HEK293 (cell line): ENCODE measurements around the gene CORO1C.
A peak's percentile ranks its signal among the peaks of the same experiment; 100 is the strongest.
"Not testable (repeated sequence)": the region's sequence is repeated elsewhere in the genome, so short reads cannot be mapped to it uniquely, and the experiment has no call there.

ENCODE experiments used
- CTCF ChIA-PET: fragments of 350-600 bp; formaldehyde crosslinking; extraction: SDS; loops from one replicate; lab custom pipeline; 2021; ENCODE audit warnings: antibody characterized with exemption; lab: Yijun Ruan, JAX
- POLR2A ChIA-PET: fragments of 300-600 bp; formaldehyde crosslinking; extraction: SDS; loops from one replicate; lab custom pipeline; 2020; ENCODE audit warnings: antibody characterized with exemption, inconsistent platforms; lab: Yijun Ruan, JAX
- H3K27ac ChIP-seq: fragments of 200-500 bp; sonication (Bioruptor generic); 2 replicates; pipeline ENCODE4 v1.5.1; 2014; ENCODE audit warnings: low read depth, low read length, control low read depth, inconsistent platforms; ENCODE audit errors: extremely low read depth
- H3K36me3 ChIP-seq, 2 experiments: fragments of 200-500 bp in 1 of 2; sonication (Bioruptor generic) in 1 of 2; 1 replicate in 1 of 2; 2 replicates in 1 of 2; pipeline ENCODE4 v1.5.1; 2014 to 2017; ENCODE audit warnings: inconsistent platforms in 2 of 2, low read length in 2 of 2; ENCODE audit not compliant: control insufficient read depth in 2 of 2, insufficient read depth in 1 of 2
- H3K4me1 ChIP-seq: fragments of 200-500 bp; sonication (Bioruptor generic); 2 replicates; pipeline ENCODE4 v1.5.1; 2014; ENCODE audit warnings: mild to moderate bottlenecking, low read length, inconsistent platforms; ENCODE audit not compliant: control insufficient read depth, insufficient read depth
- H3K4me3 ChIP-seq: 2 replicates; pipeline ENCODE4 v1.5.1; 2011; ENCODE audit warnings: low read depth, mild to moderate bottlenecking, control low read depth, low read length, moderate library complexity
- H3K9me3 ChIP-seq: fragments of 200-500 bp; sonication (Bioruptor generic); 2 replicates; pipeline ENCODE4 v1.5.1; 2014; ENCODE audit warnings: low read depth, low read length, inconsistent platforms; ENCODE audit not compliant: control insufficient read depth, insufficient read depth
- GFI1B ChIP-seq: fragments of 450-650 bp; formaldehyde crosslinking; IDR thresholded peaks from 2 replicates; pipeline ENCODE4 v1.5.1; 2016; ENCODE audit warnings: missing biosample characterization, missing genetic modification characterization
- GLIS1 ChIP-seq: fragments of 450-650 bp; formaldehyde crosslinking; IDR thresholded peaks from 2 replicates; pipeline ENCODE4 v1.5.1; 2016; ENCODE audit warnings: missing biosample characterization, missing genetic modification characterization
- GLIS2 ChIP-seq: fragments of 450-650 bp; formaldehyde crosslinking; IDR thresholded peaks from 2 replicates; pipeline ENCODE4 v1.5.1; 2016; ENCODE audit warnings: missing biosample characterization, missing genetic modification characterization
- IKZF3 ChIP-seq: fragments of 450-650 bp; IDR thresholded peaks from 2 replicates; pipeline ENCODE4 v1.5.0; 2018; ENCODE audit warnings: missing biosample characterization, mild to moderate bottlenecking, missing genetic modification characterization, moderate library complexity
- KLF1 ChIP-seq: fragments of 450-650 bp; formaldehyde crosslinking; IDR thresholded peaks from 2 replicates; pipeline ENCODE4 v1.5.1; 2016; ENCODE audit warnings: missing biosample characterization, missing genetic modification characterization
- KLF17 ChIP-seq: fragments of 450-650 bp; formaldehyde crosslinking; IDR thresholded peaks from 2 replicates; pipeline ENCODE4 v1.5.1; 2016; ENCODE audit warnings: missing biosample characterization, missing genetic modification characterization
- OSR2 ChIP-seq: fragments of 450-650 bp; formaldehyde crosslinking; IDR thresholded peaks from 2 replicates; pipeline ENCODE4 v1.5.1; 2016; ENCODE audit warnings: missing biosample characterization, missing genetic modification characterization
- ZBTB8A ChIP-seq: fragments of 450-650 bp; formaldehyde crosslinking; IDR thresholded peaks from 2 replicates; pipeline ENCODE4 v1.5.1; 2016; ENCODE audit warnings: missing biosample characterization, missing genetic modification characterization
- ZNF121 ChIP-seq: fragments of 450-650 bp; formaldehyde crosslinking; IDR thresholded peaks from 2 replicates; pipeline ENCODE4 v1.5.1; 2016; ENCODE audit warnings: missing biosample characterization, missing genetic modification characterization
- ZNF18 ChIP-seq: fragments of 450-650 bp; formaldehyde crosslinking; IDR thresholded peaks from 2 replicates; pipeline ENCODE4 v1.5.1; 2016; ENCODE audit warnings: missing biosample characterization, missing genetic modification characterization
- ZNF239 ChIP-seq: fragments of 450-650 bp; formaldehyde crosslinking; IDR thresholded peaks from 2 replicates; pipeline ENCODE4 v1.5.1; 2016; ENCODE audit warnings: missing biosample characterization, missing genetic modification characterization
- ZNF266 ChIP-seq: fragments of 450-650 bp; formaldehyde crosslinking; IDR thresholded peaks from 2 replicates; pipeline ENCODE4 v1.5.1; 2016; ENCODE audit warnings: missing biosample characterization, missing genetic modification characterization, low read depth
- ZNF341 ChIP-seq: fragments of 450-650 bp; formaldehyde crosslinking; IDR thresholded peaks from 2 replicates; pipeline ENCODE4; 2016; ENCODE audit warnings: low read depth, missing biosample characterization, missing genetic modification characterization
- ZNF354C ChIP-seq: fragments of 450-650 bp; formaldehyde crosslinking; IDR thresholded peaks from 2 replicates; pipeline ENCODE4 v1.5.1; 2016; ENCODE audit warnings: missing biosample characterization, missing genetic modification characterization, low read depth, borderline replicate concordance
- ZNF366 ChIP-seq: fragments of 450-650 bp; formaldehyde crosslinking; conservative IDR thresholded peaks from 2 replicates; pipeline ENCODE4 v1.5.1; 2016; ENCODE audit warnings: missing biosample characterization, missing genetic modification characterization
- ZNF391 ChIP-seq: fragments of 450-650 bp; formaldehyde crosslinking; IDR thresholded peaks from 2 replicates; pipeline ENCODE4 v1.5.1; 2016; ENCODE audit warnings: low read depth, missing biosample characterization, missing genetic modification characterization, borderline replicate concordance
- ZNF423 ChIP-seq: fragments of 450-650 bp; formaldehyde crosslinking; IDR thresholded peaks from 2 replicates; pipeline ENCODE4 v1.5.1; 2016; ENCODE audit warnings: missing biosample characterization, missing genetic modification characterization
- ZNF473 ChIP-seq: fragments of 450-650 bp; formaldehyde crosslinking; IDR thresholded peaks from 2 replicates; pipeline ENCODE4 v1.5.1; 2017; ENCODE audit warnings: missing biosample characterization, missing genetic modification characterization
- ZNF521 ChIP-seq: fragments of 450-650 bp; formaldehyde crosslinking; IDR thresholded peaks from 2 replicates; pipeline ENCODE4 v1.5.1; 2017; ENCODE audit warnings: missing biosample characterization, mild to moderate bottlenecking, missing genetic modification characterization
- ZNF548 ChIP-seq: fragments of 450-650 bp; formaldehyde crosslinking; IDR thresholded peaks from 2 replicates; pipeline ENCODE4 v1.5.1; 2016; ENCODE audit warnings: missing biosample characterization, missing genetic modification characterization
- ZNF623 ChIP-seq: fragments of 450-650 bp; formaldehyde crosslinking; IDR thresholded peaks from 2 replicates; pipeline ENCODE4 v1.5.1; 2016; ENCODE audit warnings: missing biosample characterization, missing genetic modification characterization
- TF ChIP-seq, protein P1 (sequence below): fragments of 450-650 bp; formaldehyde crosslinking; IDR thresholded peaks from 2 replicates; pipeline ENCODE4 v1.5.1; 2017; ENCODE audit warnings: missing biosample characterization, missing genetic modification characterization
- TF ChIP-seq, protein P2 (sequence below): fragments of 450-650 bp; formaldehyde crosslinking; IDR thresholded peaks from 2 replicates; pipeline ENCODE4 v1.5.1; 2016; ENCODE audit warnings: missing biosample characterization, missing genetic modification characterization
- TF ChIP-seq, protein P3 (sequence below): fragments of 450-650 bp; formaldehyde crosslinking; optimal IDR thresholded peaks from 2 replicates; pipeline ENCODE3; 2016; ENCODE audit warnings: missing biosample characterization, mild to moderate bottlenecking, missing genetic modification characterization

The CORO1C gene

GRCh38 chr12:108631261-108631660 is 100.1 kb downstream of the CORO1C start:
- not testable (repeated sequence) for H3K4me1 ChIP-seq, H3K27ac ChIP-seq
- POLR2A ChIA-PET, result interaction anchor here (1.2 to 1.3 kb wide), 2 partner anchors 69 to 207 kb away, joined by 3 to 5 read pairs; partner anchors contain the start of gene ISCU

GRCh38 chr12:108630481-108631207 is 100.7 kb downstream of the CORO1C start:
- Histone ChIP-seq H3K4me3 (no peak overlapping the region), H3K27ac (no peak overlapping the region), H3K36me3 (no peaks in the 10 kb centered on the region), H3K4me1 (no peaks in the 10 kb centered on the region; the same call in 1 of the 2 replicates), H3K9me3 (no peaks in the 10 kb centered on the region)
- CTCF ChIA-PET, result interaction anchor here (0.7 to 3.9 kb wide), 4 partner anchors 13 to 712 kb away, joined by 3 to 27 read pairs (median 3); no protein-coding TSS in a partner anchor
- POLR2A ChIA-PET, result interaction anchor here (1.2 to 1.3 kb wide), 2 partner anchors 68 to 208 kb away, joined by 3 to 5 read pairs; partner anchors contain the start of gene ISCU
- TF ChIP-seq KLF17 (tag by site-specific recombination) (no peak), ZNF548 (tag by site-specific recombination) (peak; percentile 32; the same call in 1 of the 2 replicates), ZNF354C (tag by site-specific recombination) (no peak), OSR2 (tag by site-specific recombination) (peak; percentile 42; the same call in 1 of the 2 replicates), ZNF18 (tag by site-specific recombination) (peak; percentile 96), ZNF239 (tag by site-specific recombination) (no peak), ZNF366 (tag by site-specific recombination) (no peak), IKZF3 (no peak), KLF1 (tag by site-specific recombination) (no peak), ZBTB8A (tag by site-specific recombination) (no peak), GLIS2 (tag by site-specific recombination) (peak; percentile 30; the same call in 1 of the 2 replicates), GFI1B (tag by site-specific recombination) (no peak), ZNF623 (tag by site-specific recombination) (no peak), ZNF266 (no peak), ZNF423 (tag by site-specific recombination) (no peak), ZNF473 (tag by site-specific recombination) (no peak), ZNF391 (tag by site-specific recombination) (no peak), GLIS1 (tag by site-specific recombination) (peak; percentile 61), ZNF341 (tag by site-specific recombination) (0 out of 2 replicates have a peak, but pooled peaks have one; percentile 11), ZNF521 (tag by site-specific recombination) (no peak)
- TF ChIP-seq, protein P1, sequence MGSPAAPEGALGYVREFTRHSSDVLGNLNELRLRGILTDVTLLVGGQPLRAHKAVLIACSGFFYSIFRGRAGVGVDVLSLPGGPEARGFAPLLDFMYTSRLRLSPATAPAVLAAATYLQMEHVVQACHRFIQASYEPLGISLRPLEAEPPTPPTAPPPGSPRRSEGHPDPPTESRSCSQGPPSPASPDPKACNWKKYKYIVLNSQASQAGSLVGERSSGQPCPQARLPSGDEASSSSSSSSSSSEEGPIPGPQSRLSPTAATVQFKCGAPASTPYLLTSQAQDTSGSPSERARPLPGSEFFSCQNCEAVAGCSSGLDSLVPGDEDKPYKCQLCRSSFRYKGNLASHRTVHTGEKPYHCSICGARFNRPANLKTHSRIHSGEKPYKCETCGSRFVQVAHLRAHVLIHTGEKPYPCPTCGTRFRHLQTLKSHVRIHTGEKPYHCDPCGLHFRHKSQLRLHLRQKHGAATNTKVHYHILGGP (tag by site-specific recombination), result no peak
- TF ChIP-seq, protein P2, sequence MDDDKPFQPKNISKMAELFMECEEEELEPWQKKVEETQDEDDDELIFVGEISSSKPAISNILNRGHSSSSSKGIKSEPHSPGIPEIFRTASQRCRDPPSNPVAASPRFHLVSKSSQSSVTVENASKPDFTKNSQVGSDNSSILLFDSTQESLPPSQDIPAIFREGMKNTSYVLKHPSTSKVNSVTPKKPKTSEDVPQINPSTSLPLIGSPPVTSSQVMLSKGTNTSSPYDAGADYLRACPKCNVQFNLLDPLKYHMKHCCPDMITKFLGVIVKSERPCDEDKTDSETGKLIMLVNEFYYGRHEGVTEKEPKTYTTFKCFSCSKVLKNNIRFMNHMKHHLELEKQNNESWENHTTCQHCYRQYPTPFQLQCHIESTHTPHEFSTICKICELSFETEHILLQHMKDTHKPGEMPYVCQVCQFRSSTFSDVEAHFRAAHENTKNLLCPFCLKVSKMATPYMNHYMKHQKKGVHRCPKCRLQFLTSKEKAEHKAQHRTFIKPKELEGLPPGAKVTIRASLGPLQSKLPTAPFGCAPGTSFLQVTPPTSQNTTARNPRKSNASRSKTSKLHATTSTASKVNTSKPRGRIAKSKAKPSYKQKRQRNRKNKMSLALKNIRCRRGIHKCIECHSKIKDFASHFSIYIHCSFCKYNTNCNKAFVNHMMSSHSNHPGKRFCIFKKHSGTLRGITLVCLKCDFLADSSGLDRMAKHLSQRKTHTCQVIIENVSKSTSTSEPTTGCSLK, result no peak
- TF ChIP-seq, protein P3, sequence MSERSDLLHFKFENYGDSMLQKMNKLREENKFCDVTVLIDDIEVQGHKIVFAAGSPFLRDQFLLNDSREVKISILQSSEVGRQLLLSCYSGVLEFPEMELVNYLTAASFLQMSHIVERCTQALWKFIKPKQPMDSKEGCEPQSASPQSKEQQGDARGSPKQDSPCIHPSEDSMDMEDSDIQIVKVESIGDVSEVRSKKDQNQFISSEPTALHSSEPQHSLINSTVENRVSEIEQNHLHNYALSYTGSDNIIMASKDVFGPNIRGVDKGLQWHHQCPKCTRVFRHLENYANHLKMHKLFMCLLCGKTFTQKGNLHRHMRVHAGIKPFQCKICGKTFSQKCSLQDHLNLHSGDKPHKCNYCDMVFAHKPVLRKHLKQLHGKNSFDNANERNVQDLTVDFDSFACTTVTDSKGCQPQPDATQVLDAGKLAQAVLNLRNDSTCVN (tag by site-specific recombination), result peak; percentile 1

More at GRCh38 chr12:108631261-108631660, 100.1 kb downstream of the CORO1C start:
- CTCF ChIA-PET, result interaction anchor here (0.8 to 3.9 kb wide), 4 partner anchors 9 to 173 kb away, joined by 3 to 27 read pairs (median 3); no protein-coding TSS in a partner anchor
- 0 out of 2 replicates have a peak, but pooled peaks have one; percentile 49 for TF ChIP-seq ZNF121
- TF ChIP-seq, all 188 proteins: peak for 1; not testable (repeated sequence) for 187
- not testable (repeated sequence) for H3K9me3 ChIP-seq, H3K36me3 ChIP-seq, H3K4me3 ChIP-seq
